SU-DHL-6 (cell line): ENCODE measurements around the gene RIMS4.

Experiments used
- H2AFZ ChIP-seq: fragments of 200-600 bp; sonication (generic); 2 replicates; pipeline ENCODE4 v1.6.1; 2014; ENCODE audit warnings: low read depth, mild to moderate bottlenecking, moderate library complexity, mixed read lengths, antibody characterized with exemption, low read length; ENCODE audit not compliant: severe bottlenecking
- H3F3A ChIP-seq: fragments of 200-600 bp; shearing (Covaris generic); 2 replicates; pipeline ENCODE4 v1.6.0; 2016; ENCODE audit warnings: antibody characterized with exemption, mild to moderate bottlenecking; ENCODE audit not compliant: insufficient read depth
- H3K27ac ChIP-seq: fragments of 200-600 bp; sonication (generic); 2 replicates; pipeline ENCODE4 v1.5.1; 2016; ENCODE audit warnings: low read depth, mild to moderate bottlenecking, low read length, moderate library complexity, mixed read lengths
- H3K27me3 ChIP-seq: fragments of 200-600 bp; sonication (generic), shearing (Covaris generic); 2 replicates; pipeline ENCODE4 v1.6.0; 2014; ENCODE audit warnings: mild to moderate bottlenecking, low read length
- H3K36me3 ChIP-seq: fragments of 200-600 bp; sonication (generic); 2 replicates; pipeline ENCODE4 v1.6.1; 2014; ENCODE audit warnings: mild to moderate bottlenecking, low read length, mixed read lengths
- H3K4me2 ChIP-seq: fragments of 300-600, 200-600 bp; shearing (Covaris generic), sonication (generic); 2 replicates; pipeline ENCODE4 v1.6.0; 2014; ENCODE audit warnings: low read length, low read depth, mild to moderate bottlenecking; ENCODE audit not compliant: poor library complexity, severe bottlenecking
- H3K4me3 ChIP-seq: fragments of 200-600 bp; sonication (generic); 2 replicates; pipeline ENCODE4 v1.5.1; 2014; ENCODE audit warnings: antibody characterized with exemption, low read length, mild to moderate bottlenecking, mixed read lengths; ENCODE audit not compliant: insufficient read depth, poor library complexity, severe bottlenecking
- H3K79me2 ChIP-seq: fragments of 200-600 bp; sonication (generic); 2 replicates; pipeline ENCODE4 v1.6.1; 2014; ENCODE audit warnings: mild to moderate bottlenecking, low read length, moderate library complexity; ENCODE audit not compliant: insufficient read depth
- H3K9ac ChIP-seq: fragments of 200-600 bp; sonication (generic); 2 replicates; pipeline ENCODE4 v1.7.0; 2014; ENCODE audit warnings: mild to moderate bottlenecking, low read length
- H3K9me2 ChIP-seq: fragments of 200-600 bp; sonication (generic); replicated peaks from 2 replicates; pipeline ENCODE4 v1.6.1; 2014; ENCODE audit warnings: low read length; ENCODE audit not compliant: insufficient read depth
- H3K9me3 ChIP-seq: fragments of 200-600 bp; sonication (generic); 2 replicates; pipeline ENCODE4 v1.6.1; 2014; ENCODE audit warnings: low read length, mixed read lengths; ENCODE audit not compliant: insufficient read depth
- H4K20me1 ChIP-seq: fragments of 200-600 bp; sonication (generic); 2 replicates; pipeline ENCODE4 v1.6.1; 2014; ENCODE audit warnings: low read depth, mild to moderate bottlenecking, antibody characterized with exemption, low read length, moderate library complexity, mixed read lengths
- CTCF ChIP-seq: fragments of 200-600 bp; sonication (generic); IDR thresholded peaks from one replicate; pipeline ENCODE4 v1.5.1; 2017; ENCODE audit warnings: antibody characterized with exemption, mild to moderate bottlenecking, low read length, moderate library complexity; ENCODE audit not compliant: insufficient read depth, poor library complexity, severe bottlenecking
- EZH2phosphoT487 ChIP-seq: fragments of 200-600 bp; sonication (generic), shearing (Covaris generic); conservative IDR thresholded peaks from 2 replicates; pipeline ENCODE4 v1.6.1; 2018; ENCODE audit warnings: mild to moderate bottlenecking, antibody characterized with exemption, low read length, moderate library complexity, mixed read lengths

RIMS4 gene

DNA sequence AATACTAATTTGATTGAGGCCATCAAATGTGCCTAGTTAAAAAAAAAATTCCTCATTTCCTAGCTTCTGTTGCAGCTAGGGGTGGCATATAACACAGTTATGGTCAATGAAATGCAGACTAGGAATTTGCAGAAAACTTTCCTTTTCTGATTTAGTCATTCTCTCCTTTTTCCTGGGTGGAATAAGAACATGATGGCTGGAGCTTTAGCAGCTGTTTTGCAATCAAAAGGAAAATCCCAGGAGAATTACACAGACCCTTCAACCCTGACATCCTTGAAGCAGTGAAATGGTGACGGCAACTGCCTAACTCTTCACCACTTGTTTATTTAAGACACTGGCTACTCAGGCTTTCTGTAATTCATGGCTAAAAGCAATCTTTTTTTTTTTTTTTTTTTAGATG lies 23.1 kb upstream of the RIMS4 start:
- no peak overlapping the region for H3K9ac ChIP-seq
- H3K4me2 ChIP-seq, result no peak overlapping the region
- no peaks in the 10 kb centered on the region for H3K79me2 ChIP-seq
- no peak overlapping the region for H3K4me3 ChIP-seq
- H3F3A ChIP-seq, result no peaks in the 10 kb centered on the region
- no peak overlapping the region for H3K27ac ChIP-seq
- no peaks in the 10 kb centered on the region for H3K9me3 ChIP-seq
- H3K9me2 ChIP-seq, result no peaks in the 10 kb centered on the region
- TF ChIP-seq EZH2phosphoT487, result no peak
- no peak for TF ChIP-seq CTCF
- H4K20me1 ChIP-seq, result no peaks in the 10 kb centered on the region
- H2AFZ ChIP-seq, result no peak overlapping the region
- H3K36me3 ChIP-seq, result no peaks in the 10 kb centered on the region
- H3K27me3 ChIP-seq, result no peaks in the 10 kb centered on the region

- Histone ChIP-seq H3K9me3 (no peaks in the 10 kb centered on the region), H3K27ac (no peak overlapping the region), H3K79me2 (no peaks in the 10 kb centered on the region), H3K27me3 (no peaks in the 10 kb centered on the region), H3K9me2 (no peaks in the 10 kb centered on the region), H2AFZ (no peak overlapping the region), H3K36me3 (no peaks in the 10 kb centered on the region), H4K20me1 (no peaks in the 10 kb centered on the region), H3K4me2 (no peak overlapping the region), H3F3A (no peaks in the 10 kb centered on the region), H3K9ac (no peak overlapping the region), H3K4me3 (no peak overlapping the region)
- TF ChIP-seq EZH2phosphoT487 (no peak), CTCF (no peak)
These were observed 22.4 kb upstream of the RIMS4 start for GRCh38 chr20:44832724-44833123.

DNA sequence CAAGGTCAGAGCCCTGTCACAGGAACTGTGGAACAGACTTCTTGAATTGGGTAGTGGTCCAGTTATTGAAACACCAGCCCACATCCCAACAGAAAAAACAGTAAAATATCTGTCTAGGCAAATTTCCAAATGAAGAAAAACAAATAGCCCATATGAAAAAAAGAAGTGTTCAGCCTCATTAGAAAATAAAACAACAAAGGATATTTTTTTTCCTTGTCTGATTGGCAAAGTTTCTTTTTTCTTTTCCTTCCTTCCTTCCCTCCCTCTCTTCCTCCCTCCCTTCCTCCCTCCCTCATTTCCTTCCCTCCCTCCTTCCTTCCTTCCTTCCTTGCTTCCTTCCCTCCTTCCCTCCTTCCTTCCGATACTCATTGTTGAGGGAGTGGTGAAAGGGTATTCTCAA lies 20.6 kb upstream of the RIMS4 start:
- no peak overlapping the region for H3K4me2 ChIP-seq
- H3F3A ChIP-seq, result no peaks in the 10 kb centered on the region
- H3K4me3 ChIP-seq, result no peak overlapping the region
- H3K27me3 ChIP-seq, result no peaks in the 10 kb centered on the region
- no peaks in the 10 kb centered on the region for H3K9me2 ChIP-seq
- H3K27ac ChIP-seq, result no peak overlapping the region
- no peaks in the 10 kb centered on the region for H3K9me3 ChIP-seq
- no peaks in the 10 kb centered on the region for H3K36me3 ChIP-seq
- no peaks in the 10 kb centered on the region for H4K20me1 ChIP-seq
- TF ChIP-seq CTCF, result no peak
- no peaks in the 10 kb centered on the region for H3K79me2 ChIP-seq
- H3K9ac ChIP-seq, result no peak overlapping the region
- H2AFZ ChIP-seq, result no peak overlapping the region

DNA sequence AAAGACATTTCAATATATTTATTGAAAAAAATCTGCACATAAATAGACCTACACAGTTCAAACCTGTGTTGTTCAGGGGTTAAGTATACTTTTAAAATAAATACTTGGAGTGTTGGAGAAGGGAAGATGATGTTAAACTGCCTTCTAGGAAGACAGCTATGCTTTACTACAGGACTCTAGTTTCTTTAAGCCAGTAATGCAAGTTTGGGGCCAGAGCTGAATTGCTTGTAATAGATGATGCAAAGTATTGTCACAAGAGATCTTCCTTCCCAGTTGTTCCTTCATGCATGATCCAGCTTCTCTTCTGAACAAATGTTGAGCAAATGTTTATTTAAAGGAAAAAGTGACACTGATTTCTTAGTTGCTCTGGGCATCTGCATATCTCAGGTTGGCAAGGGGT lies 20.2 kb upstream of the RIMS4 start:
- no peaks in the 10 kb centered on the region for H3K79me2 ChIP-seq
- no peak overlapping the region for H3K4me3 ChIP-seq
- no peak overlapping the region for H3K4me2 ChIP-seq
- no peaks in the 10 kb centered on the region for H3K9me2 ChIP-seq
- TF ChIP-seq EZH2phosphoT487 (no peak), CTCF (no peak)
- no peak overlapping the region for H3K9ac ChIP-seq
- no peaks in the 10 kb centered on the region for H4K20me1 ChIP-seq
- H3K36me3 ChIP-seq, result no peaks in the 10 kb centered on the region
- H3K9me3 ChIP-seq, result no peaks in the 10 kb centered on the region
- no peaks in the 10 kb centered on the region for H3K27me3 ChIP-seq
- no peak overlapping the region for H2AFZ ChIP-seq
- no peak overlapping the region for H3K27ac ChIP-seq
- H3F3A ChIP-seq, result no peaks in the 10 kb centered on the region
